GM19193 (cell line): ENCODE measurements around the gene TLE4.

Source experiments
- POLR2A ChIP-seq: IDR thresholded peaks from 4 replicates; pipeline ENCODE4 v1.6.1; 2011; ENCODE audit not compliant: insufficient read depth, insufficient read length; ENCODE audit errors: extremely low read depth

The TLE4 gene

GRCh38 chr9:79674052-79674777, 102.5 kb downstream of the TLE4 start:
- no peak for TF ChIP-seq POLR2A

GRCh38 chr9:79681576-79681975, 109.8 kb downstream of the TLE4 start:
- no peak for TF ChIP-seq POLR2A

GRCh38 chr9:79682076-79682736, 110.4 kb downstream of the TLE4 start:
- TF ChIP-seq POLR2A: no peak

- TF ChIP-seq POLR2A: no peak
Observed at GRCh38 chr9:79684059-79684458, 112.3 kb downstream of the TLE4 start.

GRCh38 chr9:79684711-79685575, 113.2 kb downstream of the TLE4 start:
- no peak for TF ChIP-seq POLR2A

- TF ChIP-seq POLR2A: no peak
Observed at GRCh38 chr9:79685577-79685976, 113.8 kb downstream of the TLE4 start.

GRCh38 chr9:79686381-79687130, 114.8 kb downstream of the TLE4 start:
- no peak for TF ChIP-seq POLR2A

GRCh38 chr9:79687131-79687447, 115.3 kb downstream of the TLE4 start:
- no peak for TF ChIP-seq POLR2A

- TF ChIP-seq POLR2A: no peak
Observed at GRCh38 chr9:79688363-79688762, 116.6 kb downstream of the TLE4 start.

GRCh38 chr9:79689576-79689975, 117.8 kb downstream of the TLE4 start:
- no peak for TF ChIP-seq POLR2A

GRCh38 chr9:79691496-79691895, 119.7 kb downstream of the TLE4 start:
- TF ChIP-seq POLR2A: no peak

GRCh38 chr9:79692857-79693571, 121.2 kb downstream of the TLE4 start:
- TF ChIP-seq POLR2A: no peak

- TF ChIP-seq POLR2A: no peak
Observed at GRCh38 chr9:79693750-79694149, 122.0 kb downstream of the TLE4 start.

GRCh38 chr9:79694208-79694607, 122.4 kb downstream of the TLE4 start:
- TF ChIP-seq POLR2A: no peak
